K562 (cell line): ENCODE measurements around the gene TNIP1. TPM values are rescaled to one million over a fixed set of nuclear protein-coding genes. Genes with fewer than 3 reads are reported as not detected.

ENCODE experiments used
- MAFF ChIP-seq: IDR thresholded peaks from 2 replicates; pipeline ENCODE4 v1.6.1; 2012; ENCODE audit warnings: low read length, improper control_type of control experiment
- MCM5 ChIP-seq: fragments of 450-650 bp; IDR thresholded peaks from 2 replicates; pipeline ENCODE4 v1.6.1; 2016; ENCODE audit warnings: low read depth
- NFE2 ChIP-seq: IDR thresholded peaks from 2 replicates; pipeline ENCODE4 v1.6.1; 2014; ENCODE audit warnings: antibody characterized with exemption, low read depth
- PML ChIP-seq: IDR thresholded peaks from 2 replicates; pipeline ENCODE4 v1.6.1; 2012; ENCODE audit warnings: low read length, inconsistent platforms
- POU5F1 ChIP-seq: fragments of 150-350 bp; IDR thresholded peaks from 2 replicates; pipeline ENCODE4 v1.6.1; 2014; ENCODE audit warnings: borderline replicate concordance, low read length, low read depth, mild to moderate bottlenecking; ENCODE audit not compliant: partially characterized antibody
- VEZF1 ChIP-seq: fragments of 200-800 bp; sonication (Bioruptor generic); IDR thresholded peaks from 2 replicates; pipeline ENCODE4 v1.6.1; 2017; ENCODE audit warnings: missing genetic modification characterization, missing compliant biosample characterization
- ZNF253 ChIP-seq: fragments of 250-450 bp; sonication (Bioruptor Pico); conservative IDR thresholded peaks from 2 replicates; pipeline ENCODE4 v1.6.1; 2021; ENCODE audit warnings: mild to moderate bottlenecking
- ZNF507 ChIP-seq: conservative IDR thresholded peaks from 2 replicates; pipeline ENCODE4 v1.6.1; 2017; ENCODE audit warnings: missing genetic modification characterization, missing compliant biosample characterization
- ZNF740 ChIP-seq, 3 experiments: fragments of 200-800 bp in 1 of 3; sonication (Bioruptor generic) in 1 of 3; sonication (generic) in 1 of 3; formaldehyde crosslinking in 1 of 3; IDR thresholded peaks; 2 replicates each; pipeline versions ENCODE4 v1.6.1 to v1.8.0; 2016 to 2022; ENCODE audit warnings: mild to moderate bottlenecking in 2 of 3, missing compliant biosample characterization in 2 of 3, missing genetic modification characterization in 2 of 3, missing genetic modification reagents in 1 of 3
- ZNF766 ChIP-seq: fragments of 200-800 bp; sonication (Bioruptor generic); conservative IDR thresholded peaks from 2 replicates; pipeline ENCODE4 v1.6.1; 2016; ENCODE audit warnings: missing genetic modification characterization, missing compliant biosample characterization
- ZNF79 ChIP-seq: fragments of 250-450 bp; sonication (Bioruptor Pico); IDR thresholded peaks from 2 replicates; pipeline ENCODE4 v1.4.0; 2020; ENCODE audit warnings: low read depth, mild to moderate bottlenecking, moderate library complexity
- polyA plus RNA-seq, 8 experiments: library from polyadenylated mRNA; depleted of rRNA in 4 of 8; stranded (reverse) in 5 of 8; unstranded in 3 of 8; fragments of >200 nt; fragmentation: Nextera tagmentation in 2 of 8; fragmentation: Illumina TruSeq in 1 of 8; extraction: Ambion mirVana in 2 of 8; extraction: Trizol in 1 of 8; gene quantifications; 2 replicates each; pipeline versions ENCODE4 v1.2.1 to v1.2.3, GENCODE V29; 2011 to 2014; ENCODE audit warnings: inconsistent platforms in 1 of 8, missing spikeins in 1 of 8
- total RNA-seq, 7 experiments: library from RNA; depleted of rRNA in 6 of 7; stranded (reverse); fragments of >200 nt in 6 of 7; fragmentation: Illumina TruSeq in 2 of 7; extraction: Trizol in 2 of 7; gene quantifications; 2 replicates each; pipeline versions ENCODE4 v1.2.1 to v1.2.3, GENCODE V29; 2011 to 2021; ENCODE audit warnings: low replicate concordance in 1 of 7
- TF ChIP-seq, protein P1 (sequence below), 2 experiments: IDR thresholded peaks in 1 of 2; conservative IDR thresholded peaks in 1 of 2; 2 replicates each; pipeline ENCODE4 v1.6.1; 2016; ENCODE audit warnings: low read depth in 2 of 2, mild to moderate bottlenecking in 1 of 2, missing compliant biosample characterization in 1 of 2, missing genetic modification characterization in 1 of 2, moderate library complexity in 1 of 2
- TF ChIP-seq, protein P2 (sequence below): fragments of 250-450 bp; sonication (Bioruptor Pico); IDR thresholded peaks from 2 replicates; pipeline ENCODE4 v1.5.1; 2021; ENCODE audit warnings: mild to moderate bottlenecking
- TF ChIP-seq, protein P3 (sequence below): fragments of 250-450 bp; sonication (Bioruptor Pico); IDR thresholded peaks from 2 replicates; pipeline ENCODE4 v1.8.0; 2021; ENCODE audit warnings: moderate library complexity, mild to moderate bottlenecking, inconsistent platforms
- TF ChIP-seq, protein P4 (sequence below): fragments of 250-450 bp; sonication (Bioruptor Pico); IDR thresholded peaks from 2 replicates; pipeline ENCODE4 v1.8.0; 2022; ENCODE audit warnings: moderate library complexity, mild to moderate bottlenecking, inconsistent platforms

The TNIP1 gene
- total and polyA plus RNA-seq, 9 of the 15 experiments (the other 6 are each of a cell fraction or from before 2014, with no cell fraction given) = 0.46 to 41.0 (median 24.6) TPM

- TF ChIP-seq VEZF1 (CRISPR knock-in tag) = no peak
- TF ChIP-seq, protein P1, sequence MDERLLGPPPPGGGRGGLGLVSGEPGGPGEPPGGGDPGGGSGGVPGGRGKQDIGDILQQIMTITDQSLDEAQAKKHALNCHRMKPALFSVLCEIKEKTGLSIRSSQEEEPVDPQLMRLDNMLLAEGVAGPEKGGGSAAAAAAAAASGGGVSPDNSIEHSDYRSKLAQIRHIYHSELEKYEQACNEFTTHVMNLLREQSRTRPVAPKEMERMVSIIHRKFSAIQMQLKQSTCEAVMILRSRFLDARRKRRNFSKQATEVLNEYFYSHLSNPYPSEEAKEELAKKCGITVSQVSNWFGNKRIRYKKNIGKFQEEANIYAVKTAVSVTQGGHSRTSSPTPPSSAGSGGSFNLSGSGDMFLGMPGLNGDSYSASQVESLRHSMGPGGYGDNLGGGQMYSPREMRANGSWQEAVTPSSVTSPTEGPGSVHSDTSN (CRISPR knock-in tag; IDR thresholded peaks at IDR 0.05; ENCODE audit: low read depth) = no peak
- TF ChIP-seq, protein P1 (tag; conservative IDR thresholded peaks at IDR 0.05; ENCODE audit: low read depth) = peak; percentile 55; the same call in 1 of the 2 replicates
- no peak for TF ChIP-seq ZNF766
- TF ChIP-seq, protein P2, sequence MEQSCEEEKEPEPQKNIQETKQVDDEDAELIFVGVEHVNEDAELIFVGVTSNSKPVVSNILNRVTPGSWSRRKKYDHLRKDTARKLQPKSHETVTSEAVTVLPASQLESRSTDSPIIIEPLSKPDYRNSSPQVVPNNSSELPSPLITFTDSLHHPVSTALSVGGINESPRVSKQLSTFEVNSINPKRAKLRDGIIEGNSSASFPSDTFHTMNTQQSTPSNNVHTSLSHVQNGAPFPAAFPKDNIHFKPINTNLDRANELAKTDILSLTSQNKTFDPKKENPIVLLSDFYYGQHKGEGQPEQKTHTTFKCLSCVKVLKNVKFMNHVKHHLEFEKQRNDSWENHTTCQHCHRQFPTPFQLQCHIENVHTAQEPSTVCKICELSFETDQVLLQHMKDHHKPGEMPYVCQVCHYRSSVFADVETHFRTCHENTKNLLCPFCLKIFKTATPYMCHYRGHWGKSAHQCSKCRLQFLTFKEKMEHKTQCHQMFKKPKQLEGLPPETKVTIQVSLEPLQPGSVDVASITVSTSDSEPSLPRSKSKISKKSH (CRISPR knock-in tag) = no peak
- no peak for TF ChIP-seq PML
- no peak for TF ChIP-seq ZNF740 (CRISPR knock-in tag; IDR thresholded peaks at IDR 0.05)
- no peak for TF ChIP-seq ZNF740 (tag; IDR thresholded peaks at IDR 0.05)
- no peak for TF ChIP-seq ZNF253 (CRISPR knock-in tag)
- TF ChIP-seq MCM5 = no peak
- TF ChIP-seq, protein P3, sequence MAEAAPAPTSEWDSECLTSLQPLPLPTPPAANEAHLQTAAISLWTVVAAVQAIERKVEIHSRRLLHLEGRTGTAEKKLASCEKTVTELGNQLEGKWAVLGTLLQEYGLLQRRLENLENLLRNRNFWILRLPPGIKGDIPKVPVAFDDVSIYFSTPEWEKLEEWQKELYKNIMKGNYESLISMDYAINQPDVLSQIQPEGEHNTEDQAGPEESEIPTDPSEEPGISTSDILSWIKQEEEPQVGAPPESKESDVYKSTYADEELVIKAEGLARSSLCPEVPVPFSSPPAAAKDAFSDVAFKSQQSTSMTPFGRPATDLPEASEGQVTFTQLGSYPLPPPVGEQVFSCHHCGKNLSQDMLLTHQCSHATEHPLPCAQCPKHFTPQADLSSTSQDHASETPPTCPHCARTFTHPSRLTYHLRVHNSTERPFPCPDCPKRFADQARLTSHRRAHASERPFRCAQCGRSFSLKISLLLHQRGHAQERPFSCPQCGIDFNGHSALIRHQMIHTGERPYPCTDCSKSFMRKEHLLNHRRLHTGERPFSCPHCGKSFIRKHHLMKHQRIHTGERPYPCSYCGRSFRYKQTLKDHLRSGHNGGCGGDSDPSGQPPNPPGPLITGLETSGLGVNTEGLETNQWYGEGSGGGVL = no peak
- TF ChIP-seq NFE2 = peak; percentile 93
- peak; percentile 89 for TF ChIP-seq MAFF
- TF ChIP-seq POU5F1 = no peak
- TF ChIP-seq ZNF507 (tag) = no peak
- TF ChIP-seq, protein P4, sequence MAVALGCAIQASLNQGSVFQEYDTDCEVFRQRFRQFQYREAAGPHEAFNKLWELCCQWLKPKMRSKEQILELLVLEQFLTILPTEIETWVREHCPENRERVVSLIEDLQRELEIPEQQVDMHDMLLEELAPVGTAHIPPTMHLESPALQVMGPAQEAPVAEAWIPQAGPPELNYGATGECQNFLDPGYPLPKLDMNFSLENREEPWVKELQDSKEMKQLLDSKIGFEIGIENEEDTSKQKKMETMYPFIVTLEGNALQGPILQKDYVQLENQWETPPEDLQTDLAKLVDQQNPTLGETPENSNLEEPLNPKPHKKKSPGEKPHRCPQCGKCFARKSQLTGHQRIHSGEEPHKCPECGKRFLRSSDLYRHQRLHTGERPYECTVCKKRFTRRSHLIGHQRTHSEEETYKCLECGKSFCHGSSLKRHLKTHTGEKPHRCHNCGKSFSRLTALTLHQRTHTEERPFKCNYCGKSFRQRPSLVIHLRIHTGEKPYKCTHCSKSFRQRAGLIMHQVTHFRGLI (CRISPR knock-in tag) = no peak
- no peak for TF ChIP-seq ZNF79
Measured at GRCh38 chr5:151063142-151063989, 17.5 kb downstream of the TNIP1 start (continued).
